ENCODE measurements around the gene BABAM2.

BABAM2 gene

GRCh38 chr2:27912512-27912911 is 22.0 kb downstream of the BABAM2 start:
- DNase-seq, result no peak

- DNase-seq, result no peak
Observed at GRCh38 chr2:27914041-27914804, 23.7 kb downstream of the BABAM2 start.

- no peak for DNase-seq
Observed at GRCh38 chr2:27914805-27915175, 24.3 kb downstream of the BABAM2 start.

- DNase-seq, result no peak
Observed at GRCh38 chr2:27915191-27915590, 24.7 kb downstream of the BABAM2 start.

- DNase-seq, result no peak
Observed at GRCh38 chr2:27915874-27916273, 25.3 kb downstream of the BABAM2 start.

GRCh38 chr2:27916293-27916995 is 25.9 kb downstream of the BABAM2 start:
- no peak for DNase-seq

GRCh38 chr2:27920148-27920885 is 29.8 kb downstream of the BABAM2 start:
- no peak for DNase-seq

GRCh38 chr2:27921424-27921823 is 30.9 kb downstream of the BABAM2 start:
- no peak for DNase-seq

- no peak for DNase-seq
Observed at GRCh38 chr2:27921880-27922547, 31.5 kb downstream of the BABAM2 start.

- no peak for DNase-seq
Observed at GRCh38 chr2:27922842-27923241, 32.3 kb downstream of the BABAM2 start.

- no peak for DNase-seq
Observed at GRCh38 chr2:27925766-27926472, 35.4 kb downstream of the BABAM2 start.

GRCh38 chr2:27929916-27930486 is 39.5 kb downstream of the BABAM2 start:
- DNase-seq, result no peak

- no peak for DNase-seq
Observed at GRCh38 chr2:27931361-27931950, 40.9 kb downstream of the BABAM2 start.

- no peak for DNase-seq
Observed at GRCh38 chr2:27932396-27932795, 41.9 kb downstream of the BABAM2 start.

- DNase-seq, result no peak
Observed at GRCh38 chr2:27935026-27935425, 44.5 kb downstream of the BABAM2 start.

- no peak for DNase-seq
Observed at GRCh38 chr2:27940090-27940671, 49.7 kb downstream of the BABAM2 start.

- no peak for DNase-seq
Observed at GRCh38 chr2:27940982-27941381, 50.5 kb downstream of the BABAM2 start.

GRCh38 chr2:27942612-27943547 is 52.4 kb downstream of the BABAM2 start:
- DNase-seq, result no peak

- no peak for DNase-seq
Observed at GRCh38 chr2:27946530-27947060, 56.1 kb downstream of the BABAM2 start.

GRCh38 chr2:27952070-27952469 is 61.5 kb downstream of the BABAM2 start:
- DNase-seq, result no peak

Data from activated CD4-positive, alpha-beta T cell treated with anti-CD3 and anti-CD28 coated beads for 1 hour (primary cell).